ENCODE measurements around the gene SPEF2. TPM values are rescaled to one million over a fixed set of nuclear protein-coding genes. Genes with fewer than 3 reads are reported as not detected.

SPEF2 gene
- total and polyA plus RNA-seq, 2 donors from 2014 or later: 7.1 to 19.1 TPM

DNA sequence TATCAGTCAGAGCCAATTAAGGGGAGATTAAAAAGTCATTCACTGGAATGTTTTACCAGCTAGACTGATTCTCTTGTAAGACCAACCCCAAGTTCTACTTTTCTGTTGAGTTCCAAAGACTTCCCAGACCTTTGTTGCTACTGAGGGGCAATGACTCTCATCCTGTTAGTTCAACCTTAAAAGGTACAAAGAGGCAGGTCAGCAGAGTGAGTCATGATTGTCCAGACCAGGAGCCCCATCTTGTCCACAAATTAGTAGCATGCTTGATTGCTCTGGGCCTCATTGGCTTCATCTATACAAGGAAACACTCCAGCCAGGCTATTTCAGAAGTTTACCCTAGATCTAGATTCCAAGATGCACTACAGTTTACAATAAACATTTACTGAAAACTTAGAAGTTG lies 159.1 kb downstream of the SPEF2 start:
- H3K36me3 ChIP-seq (ENCODE audit: control insufficient read depth in 2 of 3, insufficient read depth in 3 of 3, low read length in 3 of 3): no peaks in the 10 kb centered on the region
- H3K27ac ChIP-seq (ENCODE audit: low read depth in 2 of 2, low read length in 2 of 2): no peak overlapping the region
- FAIRE-seq (no peak), DNase-seq (no peak)
- no peaks in the 10 kb centered on the region for H3K27me3 ChIP-seq (ENCODE audit: control insufficient read depth, insufficient read depth, low read length)
- no peaks in the 10 kb centered on the region for H3K9me3 ChIP-seq (ENCODE audit: control insufficient read depth in 2 of 3, insufficient read depth in 1 of 3, low read length in 3 of 3)
- no peaks in the 10 kb centered on the region for H3K4me1 ChIP-seq (ENCODE audit: control insufficient read depth in 2 of 3, insufficient read depth in 2 of 3, low read depth in 1 of 3, low read length in 3 of 3)
- TF ChIP-seq, protein P1, sequence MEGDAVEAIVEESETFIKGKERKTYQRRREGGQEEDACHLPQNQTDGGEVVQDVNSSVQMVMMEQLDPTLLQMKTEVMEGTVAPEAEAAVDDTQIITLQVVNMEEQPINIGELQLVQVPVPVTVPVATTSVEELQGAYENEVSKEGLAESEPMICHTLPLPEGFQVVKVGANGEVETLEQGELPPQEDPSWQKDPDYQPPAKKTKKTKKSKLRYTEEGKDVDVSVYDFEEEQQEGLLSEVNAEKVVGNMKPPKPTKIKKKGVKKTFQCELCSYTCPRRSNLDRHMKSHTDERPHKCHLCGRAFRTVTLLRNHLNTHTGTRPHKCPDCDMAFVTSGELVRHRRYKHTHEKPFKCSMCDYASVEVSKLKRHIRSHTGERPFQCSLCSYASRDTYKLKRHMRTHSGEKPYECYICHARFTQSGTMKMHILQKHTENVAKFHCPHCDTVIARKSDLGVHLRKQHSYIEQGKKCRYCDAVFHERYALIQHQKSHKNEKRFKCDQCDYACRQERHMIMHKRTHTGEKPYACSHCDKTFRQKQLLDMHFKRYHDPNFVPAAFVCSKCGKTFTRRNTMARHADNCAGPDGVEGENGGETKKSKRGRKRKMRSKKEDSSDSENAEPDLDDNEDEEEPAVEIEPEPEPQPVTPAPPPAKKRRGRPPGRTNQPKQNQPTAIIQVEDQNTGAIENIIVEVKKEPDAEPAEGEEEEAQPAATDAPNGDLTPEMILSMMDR (IDR thresholded peaks at IDR 0.05; ENCODE audit: borderline replicate concordance, extremely low read depth, insufficient read depth): no peak
- no peak overlapping the region for H3K9ac ChIP-seq (ENCODE audit: low read length in 3 of 3)
- no peak overlapping the region for H3K4me3 ChIP-seq (ENCODE audit: low read length in 3 of 3)
- intact Hi-C loops (cut with DNase I): loop anchor here (10.0 kb wide), 1 partner anchor 148 kb away; no protein-coding TSS in a partner anchor

DNA sequence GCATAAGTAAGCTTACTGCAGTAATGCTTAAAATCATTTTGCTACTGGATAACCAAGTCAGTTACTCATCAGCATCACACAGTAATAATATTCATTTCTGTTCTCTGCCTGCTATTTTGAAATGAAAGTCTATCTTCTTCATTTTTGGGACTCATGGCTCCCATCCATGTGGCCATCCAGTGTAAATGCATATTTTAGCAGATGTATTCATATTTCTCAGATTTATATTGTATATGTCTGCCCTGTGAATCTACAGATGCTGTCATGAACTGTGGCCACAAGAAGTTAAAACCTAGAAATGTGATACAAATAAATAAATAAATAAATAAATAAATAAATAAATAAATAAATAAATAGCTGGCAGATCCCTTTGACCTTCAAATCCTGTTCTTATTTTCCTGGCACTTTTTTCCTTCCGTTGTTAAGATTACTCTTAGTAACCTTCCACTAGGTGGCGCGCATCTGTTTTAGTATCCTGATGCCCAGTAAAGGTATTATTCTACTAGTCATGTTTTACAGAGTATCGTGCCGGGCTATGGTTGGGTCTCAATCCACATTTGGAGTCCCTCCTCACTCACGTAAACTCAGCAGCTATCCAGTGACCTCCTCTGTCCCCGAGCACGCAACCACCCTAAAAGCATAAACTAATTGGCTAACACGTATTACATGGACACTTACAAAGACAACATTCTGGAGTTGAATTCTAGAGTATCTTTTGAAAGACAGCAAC lies 159.9 kb downstream of the SPEF2 start:
- H3K27ac ChIP-seq (ENCODE audit: low read depth in 2 of 2, low read length in 2 of 2): no peak overlapping the region
- no peak overlapping the region for H3K4me3 ChIP-seq (ENCODE audit: low read length in 3 of 3)
- DNase-seq: peak in 4 of 5 donors; percentile 42 to 83 (median 68)
- H3K4me1 ChIP-seq (ENCODE audit: control insufficient read depth in 2 of 3, insufficient read depth in 2 of 3, low read depth in 1 of 3, low read length in 3 of 3): no peaks in the 10 kb centered on the region
- no peaks in the 10 kb centered on the region for H3K36me3 ChIP-seq (ENCODE audit: control insufficient read depth in 2 of 3, insufficient read depth in 3 of 3, low read length in 3 of 3)
- H3K9me3 ChIP-seq (ENCODE audit: control insufficient read depth in 2 of 3, insufficient read depth in 1 of 3, low read length in 3 of 3): no peaks in the 10 kb centered on the region
- peak; percentile 19 for FAIRE-seq
- intact Hi-C loops (cut with DNase I): loop anchor here (10.0 kb wide), 1 partner anchor 147 kb away; no protein-coding TSS in a partner anchor
- TF ChIP-seq, protein P1 (IDR thresholded peaks at IDR 0.05; ENCODE audit: borderline replicate concordance, extremely low read depth, insufficient read depth): peak; percentile 62
- no peak overlapping the region for H3K9ac ChIP-seq (ENCODE audit: low read length in 3 of 3)
- H3K27me3 ChIP-seq (ENCODE audit: control insufficient read depth, insufficient read depth, low read length): no peaks in the 10 kb centered on the region

- H3K27me3 ChIP-seq (ENCODE audit: control insufficient read depth, insufficient read depth, low read length): no peaks in the 10 kb centered on the region
- H3K27ac ChIP-seq (ENCODE audit: low read depth in 2 of 2, low read length in 2 of 2): no peak overlapping the region
- TF ChIP-seq, protein P1 (IDR thresholded peaks at IDR 0.05; ENCODE audit: borderline replicate concordance, extremely low read depth, insufficient read depth): no peak
- no peak for FAIRE-seq
- intact Hi-C loops (cut with DNase I): loop anchor here (10.0 kb wide), 1 partner anchor 146 kb away; no protein-coding TSS in a partner anchor
- no peak overlapping the region for H3K9ac ChIP-seq (ENCODE audit: low read length in 3 of 3)
- H3K4me3 ChIP-seq (ENCODE audit: low read length in 3 of 3): no peak overlapping the region
- no peaks in the 10 kb centered on the region for H3K4me1 ChIP-seq (ENCODE audit: control insufficient read depth in 2 of 3, insufficient read depth in 2 of 3, low read depth in 1 of 3, low read length in 3 of 3)
- H3K36me3 ChIP-seq (ENCODE audit: control insufficient read depth in 2 of 3, insufficient read depth in 3 of 3, low read length in 3 of 3): no peaks in the 10 kb centered on the region
- no peak for DNase-seq
- no peaks in the 10 kb centered on the region for H3K9me3 ChIP-seq (ENCODE audit: control insufficient read depth in 2 of 3, insufficient read depth in 1 of 3, low read length in 3 of 3)
Observed at GRCh38 chr5:35778259-35778769, 160.7 kb downstream of the SPEF2 start.

Measured in kidney (tissue), 14 donors.